ENCODE measurements around the gene CYP4F8.

DNA sequence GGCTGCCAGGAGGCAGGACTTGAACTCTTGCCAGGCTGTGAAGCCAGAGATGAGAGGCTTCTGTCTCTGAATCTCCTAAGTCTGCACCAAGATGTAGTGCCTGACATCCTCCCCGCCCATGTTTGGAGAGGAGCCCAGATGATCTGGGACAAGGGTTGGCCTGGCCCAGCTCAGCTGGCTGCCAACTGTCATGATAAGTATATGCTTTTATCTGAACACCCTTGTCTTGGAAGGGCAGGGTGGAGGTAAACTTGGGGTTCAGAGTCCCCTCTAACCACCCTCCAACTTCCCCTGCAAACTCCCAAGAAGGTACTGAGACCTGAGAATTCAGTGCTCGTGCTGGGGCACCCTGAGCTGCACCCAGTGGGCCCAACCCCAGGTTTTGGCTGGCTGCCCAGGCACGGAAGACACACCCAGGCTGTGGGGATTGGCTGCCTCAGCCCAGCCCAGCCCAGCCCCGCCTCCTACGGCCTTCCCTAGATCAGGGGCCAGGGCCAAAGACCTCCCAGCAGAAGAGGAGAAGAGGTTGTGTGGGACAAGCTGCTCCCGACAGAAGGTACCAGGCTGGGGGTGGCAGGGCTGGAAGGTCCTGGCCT lies 57.7 kb downstream of the CYP4F8 start, which contains the start of gene CYP4F12:
- TF ChIP-seq, protein P1, sequence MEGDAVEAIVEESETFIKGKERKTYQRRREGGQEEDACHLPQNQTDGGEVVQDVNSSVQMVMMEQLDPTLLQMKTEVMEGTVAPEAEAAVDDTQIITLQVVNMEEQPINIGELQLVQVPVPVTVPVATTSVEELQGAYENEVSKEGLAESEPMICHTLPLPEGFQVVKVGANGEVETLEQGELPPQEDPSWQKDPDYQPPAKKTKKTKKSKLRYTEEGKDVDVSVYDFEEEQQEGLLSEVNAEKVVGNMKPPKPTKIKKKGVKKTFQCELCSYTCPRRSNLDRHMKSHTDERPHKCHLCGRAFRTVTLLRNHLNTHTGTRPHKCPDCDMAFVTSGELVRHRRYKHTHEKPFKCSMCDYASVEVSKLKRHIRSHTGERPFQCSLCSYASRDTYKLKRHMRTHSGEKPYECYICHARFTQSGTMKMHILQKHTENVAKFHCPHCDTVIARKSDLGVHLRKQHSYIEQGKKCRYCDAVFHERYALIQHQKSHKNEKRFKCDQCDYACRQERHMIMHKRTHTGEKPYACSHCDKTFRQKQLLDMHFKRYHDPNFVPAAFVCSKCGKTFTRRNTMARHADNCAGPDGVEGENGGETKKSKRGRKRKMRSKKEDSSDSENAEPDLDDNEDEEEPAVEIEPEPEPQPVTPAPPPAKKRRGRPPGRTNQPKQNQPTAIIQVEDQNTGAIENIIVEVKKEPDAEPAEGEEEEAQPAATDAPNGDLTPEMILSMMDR (IDR thresholded peaks at IDR 0.05) = no peak
- TF ChIP-seq POLR2A (IDR thresholded peaks at IDR 0.05) (no peak), EP300 (IDR thresholded peaks at IDR 0.05) (no peak)
